NCI-H1092 (cell line): ENCODE results near the gene SVIL.

Source experiments
- DNase-seq: peaks from one replicate; lab custom pipeline; 2025; lab: John Stamatoyannopoulos, UW

The SVIL gene, protein sequence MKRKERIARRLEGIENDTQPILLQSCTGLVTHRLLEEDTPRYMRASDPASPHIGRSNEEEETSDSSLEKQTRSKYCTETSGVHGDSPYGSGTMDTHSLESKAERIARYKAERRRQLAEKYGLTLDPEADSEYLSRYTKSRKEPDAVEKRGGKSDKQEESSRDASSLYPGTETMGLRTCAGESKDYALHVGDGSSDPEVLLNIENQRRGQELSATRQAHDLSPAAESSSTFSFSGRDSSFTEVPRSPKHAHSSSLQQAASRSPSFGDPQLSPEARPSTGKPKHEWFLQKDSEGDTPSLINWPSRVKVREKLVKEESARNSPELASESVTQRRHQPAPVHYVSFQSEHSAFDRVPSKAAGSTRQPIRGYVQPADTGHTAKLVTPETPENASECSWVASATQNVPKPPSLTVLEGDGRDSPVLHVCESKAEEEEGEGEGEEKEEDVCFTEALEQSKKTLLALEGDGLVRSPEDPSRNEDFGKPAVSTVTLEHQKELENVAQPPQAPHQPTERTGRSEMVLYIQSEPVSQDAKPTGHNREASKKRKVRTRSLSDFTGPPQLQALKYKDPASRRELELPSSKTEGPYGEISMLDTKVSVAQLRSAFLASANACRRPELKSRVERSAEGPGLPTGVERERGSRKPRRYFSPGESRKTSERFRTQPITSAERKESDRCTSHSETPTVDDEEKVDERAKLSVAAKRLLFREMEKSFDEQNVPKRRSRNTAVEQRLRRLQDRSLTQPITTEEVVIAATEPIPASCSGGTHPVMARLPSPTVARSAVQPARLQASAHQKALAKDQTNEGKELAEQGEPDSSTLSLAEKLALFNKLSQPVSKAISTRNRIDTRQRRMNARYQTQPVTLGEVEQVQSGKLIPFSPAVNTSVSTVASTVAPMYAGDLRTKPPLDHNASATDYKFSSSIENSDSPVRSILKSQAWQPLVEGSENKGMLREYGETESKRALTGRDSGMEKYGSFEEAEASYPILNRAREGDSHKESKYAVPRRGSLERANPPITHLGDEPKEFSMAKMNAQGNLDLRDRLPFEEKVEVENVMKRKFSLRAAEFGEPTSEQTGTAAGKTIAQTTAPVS (N-terminal part only)

DNA sequence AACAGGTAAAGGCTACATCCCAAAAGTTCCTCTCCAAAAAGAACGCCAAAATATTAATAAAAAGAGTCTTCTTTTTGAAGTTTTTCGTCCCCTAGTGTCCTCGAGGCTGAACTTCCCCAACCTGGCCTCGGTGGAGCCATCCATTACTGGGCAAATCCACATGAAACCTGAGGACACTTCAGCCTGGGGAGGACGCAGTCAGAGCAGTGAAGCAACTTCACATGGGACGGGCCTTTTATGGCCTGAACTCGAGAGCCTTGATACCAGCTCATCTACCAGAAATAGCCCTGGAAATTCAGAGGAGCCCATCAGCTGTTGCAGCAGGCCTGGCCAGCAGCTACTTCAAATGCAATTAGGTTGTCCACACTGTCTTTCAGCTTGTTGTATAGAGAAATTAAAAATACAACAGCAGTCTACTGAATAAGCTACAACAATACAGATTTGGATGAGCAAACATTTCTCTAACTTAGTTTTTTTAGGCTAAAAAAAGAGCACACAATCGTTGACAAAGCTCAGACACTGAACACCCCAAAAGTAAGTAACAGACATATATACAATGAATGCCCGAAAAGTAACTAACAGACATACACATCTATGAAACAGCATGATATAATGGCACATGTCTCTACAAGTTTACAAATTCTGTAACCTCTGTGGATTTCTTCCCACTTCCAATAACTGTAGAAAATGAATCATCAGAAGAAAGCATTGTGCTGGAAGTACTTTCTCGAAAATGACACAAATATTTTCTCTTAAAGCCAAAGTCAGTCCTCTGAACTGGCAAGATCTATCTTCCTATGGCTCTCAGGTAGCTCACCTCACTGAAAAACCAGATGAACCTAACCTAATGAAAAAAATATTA is at the start of gene SVIL:
SVIL (minus strand) TSS at position 208 of the 862 bp plus-strand sequence. CDS start 79,913 bp downstream, outside the sequence.
- no peak for DNase-seq

DNA sequence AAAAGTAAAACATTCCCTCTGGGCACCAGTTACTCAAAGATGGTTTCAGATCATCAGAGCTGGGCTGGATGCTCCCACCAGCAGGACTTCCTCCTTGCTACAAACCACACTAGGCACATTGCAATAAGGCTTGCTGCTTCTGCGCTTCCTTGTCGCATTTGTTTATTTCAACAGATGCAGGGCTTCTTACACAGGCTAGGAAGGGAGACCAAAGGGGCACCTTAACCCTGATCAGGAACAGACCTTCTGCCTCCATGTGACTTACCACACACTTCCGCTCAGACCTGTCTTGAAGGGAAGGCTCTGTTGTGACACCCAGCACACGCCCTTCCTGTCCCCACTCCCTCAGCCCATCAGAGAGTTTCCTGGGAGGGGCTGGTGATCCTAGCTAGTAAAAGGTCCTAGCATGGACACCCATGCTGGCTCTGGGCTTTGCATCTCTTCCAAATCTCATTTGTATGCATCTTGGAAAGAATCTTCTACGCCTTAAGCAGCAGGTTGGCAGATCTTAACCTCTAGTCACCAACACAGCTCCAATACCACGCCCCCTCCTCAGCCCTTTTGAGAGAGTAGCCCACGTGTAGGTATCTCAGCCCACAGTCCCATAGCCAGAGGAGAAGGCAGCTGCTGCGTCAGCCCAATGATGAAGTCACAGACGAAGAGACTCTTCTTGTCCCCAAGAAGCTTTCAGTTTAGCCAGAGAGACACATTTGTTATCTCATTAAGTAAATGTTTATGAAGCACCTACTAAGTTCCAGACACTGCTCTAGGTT is 47.1 kb upstream of the SVIL start:
- DNase-seq = no peak

DNA sequence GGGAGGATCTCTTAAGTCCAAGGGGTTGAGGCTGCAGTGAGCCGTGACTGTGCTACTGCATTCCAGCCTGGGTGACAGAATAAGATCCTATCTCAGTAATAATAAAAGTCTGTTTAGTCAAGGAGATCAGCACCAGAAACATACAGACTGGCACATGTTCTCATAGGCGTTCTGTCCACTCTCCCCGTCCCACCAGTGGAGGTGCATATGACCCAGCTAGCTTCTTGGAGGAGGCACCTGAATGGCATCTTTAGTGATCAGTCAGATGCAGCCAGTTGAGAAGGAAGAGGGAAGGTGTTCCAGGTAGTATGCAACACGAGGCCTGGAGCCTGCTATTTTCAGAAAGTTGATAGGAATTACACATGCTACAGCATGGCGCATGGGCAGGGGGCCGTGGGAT is 45.3 kb upstream of the SVIL start:
- DNase-seq = no peak

DNA sequence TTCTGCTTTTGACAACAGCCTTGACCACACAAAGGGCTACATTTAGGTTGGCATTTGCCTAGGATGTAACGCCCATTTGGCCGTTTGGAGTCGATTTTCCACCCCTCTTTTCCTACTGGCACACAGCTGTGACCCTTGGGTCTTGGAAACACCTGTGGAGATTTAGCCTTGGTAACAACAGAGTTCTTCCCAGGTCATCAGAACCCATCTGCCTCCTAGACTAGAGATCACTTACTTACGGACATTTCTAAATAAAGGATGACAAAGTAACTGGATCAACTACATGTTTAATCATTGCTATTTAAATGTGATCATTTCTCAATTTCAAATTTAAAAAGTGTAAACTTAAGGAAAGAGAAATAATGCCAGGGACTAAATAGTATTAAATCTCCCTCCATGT is 42.0 kb upstream of the SVIL start:
- DNase-seq = no peak

DNA sequence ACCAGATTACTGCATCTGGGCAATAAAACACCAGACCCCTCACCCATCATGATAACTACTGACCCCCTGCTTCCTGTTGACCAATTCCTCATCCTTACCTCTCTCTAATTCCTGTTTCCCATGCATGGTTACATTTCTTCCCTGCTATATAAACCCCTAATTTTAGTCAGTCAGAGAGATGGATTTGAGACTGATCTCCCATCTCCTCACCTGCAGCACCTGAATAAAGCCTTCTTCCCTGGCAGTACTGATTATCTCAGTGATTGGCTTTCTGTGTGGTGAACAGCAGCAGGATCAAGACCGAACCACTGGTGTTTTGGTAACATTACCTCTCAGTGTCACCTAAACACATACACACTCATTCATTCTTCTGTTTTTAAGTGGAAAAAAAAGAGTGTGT is 41.2 kb upstream of the SVIL start:
- no peak for DNase-seq

DNA sequence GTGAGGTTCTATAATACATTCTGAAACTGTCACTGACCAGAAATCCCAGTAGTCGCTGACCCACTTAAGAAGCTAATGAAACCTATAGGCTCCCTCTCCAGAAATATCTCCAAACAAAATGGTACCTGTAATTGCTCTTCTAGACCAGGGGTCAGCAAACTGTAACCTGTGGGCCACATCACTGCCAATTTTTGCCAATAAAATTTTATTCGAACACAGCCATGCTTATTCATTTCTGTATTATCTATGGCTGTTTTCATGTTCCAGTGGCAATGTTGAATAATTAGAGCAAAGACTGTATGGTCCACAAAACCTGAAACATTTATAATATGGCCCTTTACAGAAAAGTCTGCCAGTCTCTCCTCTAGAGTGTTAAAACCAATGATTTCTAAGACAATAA is 37.2 kb upstream of the SVIL start:
- no peak for DNase-seq

DNA sequence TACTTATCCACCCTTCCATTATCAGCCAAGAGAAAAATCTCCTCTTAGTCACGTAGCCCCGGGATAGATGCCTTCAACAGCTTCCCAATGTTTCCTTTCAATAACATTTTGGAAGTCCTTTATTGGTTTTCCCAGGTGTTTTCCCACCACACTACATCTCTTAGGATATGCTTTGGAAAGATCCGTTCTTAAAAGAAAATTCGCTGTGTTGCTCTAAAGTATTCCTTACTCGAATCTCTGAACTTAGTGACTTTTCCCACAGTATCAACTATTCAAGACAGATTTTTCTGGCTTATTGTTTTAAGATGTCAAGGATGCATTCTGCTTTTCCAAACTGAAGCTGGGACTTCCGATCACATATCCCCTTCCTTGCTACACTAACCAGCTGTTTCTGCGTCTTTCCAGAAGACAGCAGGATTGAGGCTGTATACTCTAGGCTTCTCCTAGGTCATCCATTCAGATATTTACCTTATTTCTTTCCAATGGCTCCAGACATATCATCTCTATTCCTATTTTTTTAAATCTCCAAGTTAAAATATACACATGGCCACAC is 36.5 kb upstream of the SVIL start:
- DNase-seq = no peak

DNA sequence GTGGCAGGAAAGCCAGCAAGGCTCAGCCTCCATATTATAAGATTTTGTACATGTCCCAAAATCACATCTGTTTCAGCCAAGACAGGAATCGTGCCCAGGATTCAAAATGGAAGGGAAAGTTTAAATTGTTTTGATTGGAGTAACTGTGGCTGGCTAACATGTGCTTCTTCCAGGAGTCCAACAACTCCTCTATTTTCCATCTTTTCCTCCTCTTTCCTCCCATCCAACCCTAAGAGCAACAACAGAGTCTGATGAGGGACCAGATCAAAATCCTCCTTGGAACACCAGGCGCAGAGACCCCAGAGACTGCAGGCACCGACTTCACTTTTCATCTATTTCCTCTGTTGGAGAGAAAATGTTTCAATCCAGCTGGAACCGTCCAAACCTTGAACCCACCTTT is 36.0 kb upstream of the SVIL start:
- DNase-seq = no peak

DNA sequence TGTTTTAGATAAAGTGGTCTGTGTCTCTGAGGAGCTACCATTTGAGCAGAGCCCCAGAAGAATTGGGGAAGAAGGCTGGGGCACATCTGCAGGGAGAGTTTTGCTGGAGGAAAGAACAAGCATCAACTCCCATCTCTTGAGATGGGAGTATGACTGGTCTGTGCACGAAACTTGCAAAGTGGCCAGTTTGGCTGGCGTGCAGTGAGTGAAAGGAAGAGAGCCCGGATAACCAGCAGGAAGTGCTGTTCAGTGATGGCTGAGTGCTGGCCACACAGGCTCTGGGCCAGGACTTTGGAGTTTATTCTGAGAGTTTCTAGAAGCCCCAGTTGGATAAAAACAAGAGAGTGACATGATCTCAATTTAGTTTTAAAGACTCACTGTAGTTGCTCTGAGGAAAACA is 34.4 kb upstream of the SVIL start:
- no peak for DNase-seq

DNA sequence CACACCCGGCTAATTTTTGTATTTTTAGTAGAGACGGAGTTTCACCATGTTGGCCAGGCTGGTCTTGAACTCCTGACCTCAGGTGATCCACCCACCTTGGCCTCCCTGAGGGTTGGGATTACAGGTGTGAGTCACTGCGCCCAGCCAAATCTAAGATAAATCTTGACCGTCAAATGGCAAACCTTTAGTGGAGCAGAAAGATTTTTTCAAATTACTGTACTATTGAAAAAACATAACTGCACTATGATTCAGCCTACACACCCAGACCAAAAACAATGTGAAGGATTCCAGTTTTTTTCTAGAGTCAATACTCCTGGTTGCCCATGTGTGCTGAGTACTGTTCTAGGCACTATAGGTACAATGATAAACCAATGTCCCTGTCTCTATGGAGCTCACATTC is 33.9 kb upstream of the SVIL start:
- DNase-seq = no peak

DNA sequence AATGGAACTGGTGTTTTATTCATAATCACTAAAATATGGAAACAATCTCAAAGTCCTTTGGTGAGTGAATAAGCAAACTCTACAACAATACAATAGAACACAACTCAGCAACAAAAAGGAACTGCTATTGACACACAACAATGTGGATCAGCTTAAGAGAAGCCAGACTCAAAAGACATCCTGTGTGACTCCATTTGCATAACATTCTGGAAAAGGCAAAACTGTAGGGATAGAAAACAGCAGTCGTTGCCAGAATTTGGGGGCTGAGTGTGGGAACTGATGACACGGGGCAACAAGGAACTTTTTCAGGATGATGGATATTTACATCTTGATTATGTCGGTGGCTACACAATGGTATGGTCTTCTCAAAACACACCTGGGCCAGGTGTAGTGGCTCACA is 32.4 kb upstream of the SVIL start:
- DNase-seq = no peak

DNA sequence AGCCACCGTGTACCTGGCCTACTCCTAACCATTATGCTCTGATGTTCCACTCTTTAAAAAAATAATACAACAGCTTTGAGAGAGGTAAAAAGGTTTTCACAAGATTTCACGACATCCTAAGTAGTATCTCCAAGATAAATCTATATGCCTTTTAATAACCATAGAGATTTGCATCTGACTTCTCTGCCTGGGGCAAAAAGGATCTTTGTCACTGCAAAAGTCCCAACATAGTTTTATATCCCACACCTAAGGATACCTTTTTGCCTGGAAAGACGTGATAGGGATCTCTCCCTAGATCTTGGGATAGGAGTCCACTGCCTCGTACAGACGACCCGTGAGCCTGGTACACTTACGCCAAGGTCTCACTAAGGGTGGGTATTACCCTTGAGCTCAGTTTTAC is 31.4 kb upstream of the SVIL start:
- DNase-seq = no peak

DNA sequence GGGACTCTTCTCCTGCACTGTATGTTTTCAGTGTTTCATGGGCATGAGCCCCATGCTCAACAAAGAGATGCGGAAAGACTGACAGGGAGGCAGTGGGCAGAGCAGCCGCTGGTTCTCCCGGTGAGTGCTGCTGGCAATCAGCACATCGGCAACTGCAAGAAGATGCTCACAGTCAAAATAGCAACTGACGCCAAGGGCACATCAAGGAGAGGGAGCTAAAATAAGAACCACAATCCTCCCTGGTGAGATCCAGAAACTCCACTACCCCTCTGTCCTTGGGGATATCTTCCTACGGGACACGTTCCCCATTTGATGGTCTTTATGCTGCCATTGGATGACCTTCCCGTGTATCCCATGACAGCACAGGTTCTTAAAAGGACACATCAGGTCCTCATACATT is 28.9 kb upstream of the SVIL start:
- no peak for DNase-seq

DNA sequence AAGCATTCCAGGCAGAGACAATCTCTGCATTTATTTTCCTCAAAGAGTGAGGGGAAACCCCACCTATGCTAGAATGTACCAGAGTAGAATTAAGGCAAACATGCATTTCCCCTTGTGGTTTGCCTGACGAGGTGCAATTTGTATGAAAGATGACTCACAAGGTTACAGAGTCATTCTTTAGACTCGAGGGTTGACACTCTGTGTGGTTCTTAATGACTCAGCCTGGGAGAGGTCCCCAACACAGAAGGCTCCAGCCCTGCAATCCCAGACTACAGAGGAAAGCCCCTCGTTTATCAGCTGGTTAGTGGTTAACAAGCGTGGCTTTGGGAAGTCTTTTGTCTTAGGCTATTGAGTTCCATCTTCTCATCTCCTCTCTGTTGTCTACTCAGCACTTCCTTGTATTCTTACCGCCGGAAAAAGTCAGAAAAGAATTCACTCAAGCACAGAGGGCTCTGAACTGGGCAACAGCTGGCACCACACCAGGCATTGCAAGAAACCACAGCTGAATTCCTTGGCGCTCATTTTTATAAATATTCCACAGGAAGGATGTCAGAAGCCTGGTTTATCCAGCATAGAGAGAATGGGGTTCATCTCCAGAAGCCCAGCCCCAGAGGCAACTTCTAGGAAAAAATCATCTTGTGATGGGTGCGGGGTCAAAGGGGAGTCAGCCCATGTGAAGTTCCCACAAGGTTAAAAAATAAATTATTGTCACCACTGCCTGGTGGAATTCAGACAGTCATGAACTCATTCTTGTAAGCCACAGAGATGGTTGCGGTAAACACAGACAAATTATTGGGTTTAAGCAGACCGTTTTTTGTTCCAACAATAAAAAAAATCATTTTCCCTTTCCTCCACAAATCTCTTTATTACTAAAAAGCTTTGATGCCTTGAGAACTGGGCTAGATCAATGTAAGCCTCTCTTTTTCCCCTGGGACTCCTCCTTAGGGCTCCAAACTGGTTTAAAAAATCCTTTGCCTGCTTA is 24.5 kb upstream of the SVIL start:
- DNase-seq = no peak

DNA sequence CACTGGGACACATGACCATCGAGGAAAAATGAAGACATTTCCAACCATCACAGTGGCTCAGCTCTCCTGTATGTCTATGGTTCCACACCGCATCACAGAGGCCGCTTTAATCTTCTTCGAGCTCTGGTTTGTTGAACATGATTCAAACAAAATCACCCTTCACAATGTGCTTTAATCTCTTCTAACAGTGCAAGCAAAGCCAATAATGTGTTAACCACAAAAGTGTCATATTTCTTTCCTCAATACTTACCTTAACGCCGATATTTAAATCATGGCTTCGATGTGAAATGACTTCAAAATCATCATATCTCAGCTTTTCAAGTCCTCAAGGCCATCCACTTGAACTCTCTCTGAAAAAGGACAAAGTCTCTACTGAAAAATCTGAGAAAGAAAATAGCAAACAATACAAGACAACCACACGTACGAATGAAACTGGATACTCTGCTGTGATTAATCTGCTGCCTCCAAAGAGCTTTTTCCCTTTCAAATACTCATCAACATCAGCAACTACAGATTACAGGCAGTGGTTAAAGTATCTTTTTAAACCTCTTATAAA is 23.0 kb upstream of the SVIL start:
- no peak for DNase-seq

DNA sequence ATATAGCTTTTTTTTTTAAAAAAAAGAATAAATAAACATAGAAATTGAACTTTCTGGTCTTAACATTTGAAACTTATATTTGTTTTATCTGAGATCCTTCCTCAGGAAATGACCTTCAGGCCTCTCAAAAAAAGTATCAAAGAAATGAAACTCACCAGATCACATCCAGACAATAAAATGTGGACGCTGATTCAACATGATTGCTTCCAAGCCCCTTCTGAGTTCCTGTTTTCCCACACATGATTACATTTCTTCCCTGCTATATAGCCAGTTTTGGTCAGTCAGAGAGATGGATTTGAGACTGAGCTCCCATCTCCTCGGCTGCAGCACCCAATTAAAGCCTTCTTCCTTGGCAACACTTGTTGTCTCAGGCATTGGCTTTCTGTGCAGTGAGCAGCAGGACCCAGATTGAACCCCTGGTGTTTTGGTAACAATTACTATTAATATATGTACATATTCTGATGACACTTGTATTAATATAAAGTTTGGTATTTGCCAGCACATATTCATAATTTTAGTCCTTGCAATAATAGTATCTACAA is 21.8 kb upstream of the SVIL start:
- DNase-seq = no peak

DNA sequence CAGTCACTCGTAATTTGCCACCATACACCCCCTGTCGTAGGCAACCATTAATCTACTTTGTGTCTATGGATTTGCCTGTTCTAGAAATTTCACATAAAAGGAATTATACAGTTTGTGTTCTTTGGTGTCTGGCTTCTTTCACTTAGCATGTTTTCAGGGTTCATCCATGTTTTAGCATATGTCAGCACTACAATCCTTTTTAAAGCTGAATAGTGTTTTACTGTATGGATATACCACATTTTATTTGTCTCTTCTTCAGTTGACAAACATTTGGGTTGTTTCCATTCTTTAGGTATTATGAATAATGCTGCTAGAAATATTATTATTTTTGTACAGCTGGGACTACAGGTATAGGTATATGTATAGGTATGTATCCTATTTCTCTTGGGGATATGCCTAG is 17.4 kb upstream of the SVIL start:
- no peak for DNase-seq

DNA sequence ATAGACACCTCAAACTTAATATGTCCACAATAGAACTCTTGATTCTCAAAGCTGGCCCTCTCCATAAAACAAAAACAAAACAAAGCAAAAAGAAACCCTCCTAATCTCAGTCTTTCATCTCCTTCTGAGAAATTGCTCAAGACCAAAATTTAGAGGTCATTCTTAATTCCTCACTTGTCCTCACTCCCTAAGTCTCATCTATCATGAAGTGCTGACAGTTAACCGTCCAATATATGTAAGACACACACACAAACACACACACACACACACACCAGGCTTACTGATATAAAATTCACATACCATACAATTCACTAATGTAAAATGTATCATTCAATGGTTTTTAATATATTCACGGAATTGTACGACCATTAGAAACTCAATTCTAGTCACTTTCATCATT is 17.0 kb upstream of the SVIL start:
- DNase-seq = no peak

DNA sequence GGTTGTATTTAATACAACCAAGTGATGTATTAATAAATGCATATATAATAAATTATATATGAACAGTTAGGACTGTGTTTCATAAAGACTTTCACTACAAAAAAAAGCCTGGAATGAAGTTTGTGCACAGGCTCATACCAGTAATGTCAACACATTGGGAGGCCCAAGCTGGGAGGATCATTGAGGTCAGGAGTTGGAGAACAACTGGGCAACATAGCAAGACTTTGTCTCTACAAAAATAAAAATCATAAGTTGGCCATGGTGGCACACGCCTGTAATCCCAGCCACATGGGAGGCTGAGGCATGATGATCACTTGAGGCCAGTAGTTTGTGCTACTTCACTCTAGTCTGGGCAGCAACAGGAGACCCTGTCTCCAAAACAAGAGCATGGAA is 15.8 kb upstream of the SVIL start:
- no peak for DNase-seq
